ENCODE results near the gene DHRS13. TPM values are rescaled to one million over a fixed set of nuclear protein-coding genes. Genes with fewer than 3 reads are reported as not detected.

The DHRS13 gene, protein sequence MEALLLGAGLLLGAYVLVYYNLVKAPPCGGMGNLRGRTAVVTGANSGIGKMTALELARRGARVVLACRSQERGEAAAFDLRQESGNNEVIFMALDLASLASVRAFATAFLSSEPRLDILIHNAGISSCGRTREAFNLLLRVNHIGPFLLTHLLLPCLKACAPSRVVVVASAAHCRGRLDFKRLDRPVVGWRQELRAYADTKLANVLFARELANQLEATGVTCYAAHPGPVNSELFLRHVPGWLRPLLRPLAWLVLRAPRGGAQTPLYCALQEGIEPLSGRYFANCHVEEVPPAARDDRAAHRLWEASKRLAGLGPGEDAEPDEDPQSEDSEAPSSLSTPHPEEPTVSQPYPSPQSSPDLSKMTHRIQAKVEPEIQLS
- 2.0 and 3.6 TPM in 2 replicates for total RNA-seq (ENCODE audit: low replicate concordance)

GRCh38 chr17:28902819-28903545, at the start of gene DHRS13:
DHRS13 (minus strand) TSS chr17:28903079; CDS start chr17:28902944, 135 bp downstream.

DNA sequence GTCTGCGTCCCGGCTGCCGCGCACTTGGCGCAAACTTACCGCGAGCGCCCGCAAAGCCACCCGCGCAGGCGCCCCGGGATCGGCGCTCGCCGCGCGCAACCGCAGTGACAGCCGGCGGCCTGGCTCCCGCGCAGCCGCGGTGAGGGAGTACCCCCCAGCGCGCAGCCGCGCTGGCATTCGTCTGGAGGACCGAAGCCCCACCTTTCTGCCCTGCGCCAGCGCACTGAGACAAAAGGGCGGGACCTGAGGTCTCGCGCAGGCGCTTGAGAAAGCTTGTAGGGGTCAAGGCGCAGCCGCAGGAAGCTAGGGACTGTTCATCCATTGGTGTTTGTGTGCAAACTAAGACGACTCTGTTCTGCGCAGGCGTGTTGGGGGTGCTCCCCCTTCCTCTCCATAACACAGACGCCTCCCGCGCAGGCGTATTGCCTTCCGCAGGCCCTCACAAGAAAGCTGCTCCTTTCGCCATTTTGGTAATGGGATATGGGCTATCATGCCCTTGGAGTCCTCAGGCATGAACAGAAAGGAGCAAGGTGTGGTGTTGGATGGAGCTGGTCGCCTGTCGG, 48.6 kb upstream of the DHRS13 start, which contains the start of gene PHF12:
Gene PHF12 (minus strand): TSS at position 91 of the 563 bp plus-strand sequence. CDS start 558 bp downstream, outside the sequence.

GRCh38 chr17:28896884-28897768, 5.8 kb downstream of the DHRS13 start, which contains the start of gene FLOT2:
FLOT2 (minus strand) TSS chr17:28897733; CDS start chr17:28897574, 159 bp downstream.

GRCh38 chr17:28854457-28855335, 48.2 kb downstream of the DHRS13 start, which contains the start of gene ERAL1:
ERAL1 (plus strand) TSS chr17:28855016; CDS start chr17:28855035, 19 bp downstream.

Other genes starting within 250 kb of the DHRS13 start
- gene SDF2, start 241.2 kb downstream of the DHRS13 start, total RNA-seq (ENCODE audit: low replicate concordance) = 68.5 and 111 TPM in 2 replicates
- gene SUPT6H, start 240.9 kb downstream of the DHRS13 start, total RNA-seq (ENCODE audit: low replicate concordance) = 41.9 and 53.5 TPM in 2 replicates
- gene PROCA1, start 191.2 kb downstream of the DHRS13 start, total RNA-seq (ENCODE audit: low replicate concordance) = 0.90 and 1.4 TPM in 2 replicates
- 115 and 204 TPM in 2 replicates for gene RAB34, start 185.2 kb downstream of the DHRS13 start, total RNA-seq (ENCODE audit: low replicate concordance)
- 906 and 1,571 TPM in 2 replicates for gene RPL23A, start 183.1 kb downstream of the DHRS13 start, total RNA-seq (ENCODE audit: low replicate concordance)
- 4.4 and 5.3 TPM in 2 replicates for gene TLCD1, start 176.8 kb downstream of the DHRS13 start, total RNA-seq (ENCODE audit: low replicate concordance)
- gene NEK8, start 174.3 kb downstream of the DHRS13 start, total RNA-seq (ENCODE audit: low replicate concordance) = 5.3 and 8.4 TPM in 2 replicates
- 27.1 and 39.2 TPM in 2 replicates for gene TRAF4, start 159.1 kb downstream of the DHRS13 start, total RNA-seq (ENCODE audit: low replicate concordance)
- 0.70 and 2.3 TPM in 2 replicates for gene FAM222B, start 60.3 kb downstream of the DHRS13 start, total RNA-seq (ENCODE audit: low replicate concordance)
- gene ERAL1, start 48.1 kb downstream of the DHRS13 start, total RNA-seq (ENCODE audit: low replicate concordance) = 11.1 and 18.9 TPM in 2 replicates
- gene FLOT2, start 5.3 kb downstream of the DHRS13 start, total RNA-seq (ENCODE audit: low replicate concordance) = 38.0 and 80.1 TPM in 2 replicates
- gene PHF12, start 48.4 kb upstream of the DHRS13 start, total RNA-seq (ENCODE audit: low replicate concordance) = 5.7 and 12.0 TPM in 2 replicates
- not detected in 2 replicates for gene SEZ6, start 103.0 kb upstream of the DHRS13 start, total RNA-seq (ENCODE audit: low replicate concordance)
- 1.4 and 1.9 TPM in 2 replicates for gene PIPOX, start 140.1 kb upstream of the DHRS13 start, total RNA-seq (ENCODE audit: low replicate concordance)